Panc1 (cell line): ENCODE data around the gene WWOX. TPM values are rescaled to one million over a fixed set of nuclear protein-coding genes. Genes with fewer than 3 reads are reported as not detected.

Experiments used
- ATAC-seq: fragments of 200-7000 bp; cut with Tn5 transposase; 2 replicates; pipeline ENCODE4 v1.9.1; 2020; ENCODE audit warnings: mild to moderate bottlenecking, moderate library complexity
- BruUV-seq: library from RNA; stranded (reverse); fragments of 400-500 nt; replicated peaks from 2 replicates; lab custom pipeline; 2021; lab: Mats Ljungman, UMichigan
- CTCF ChIA-PET: fragments of 300-600 bp; sonication (Branson Sonifier 250); formaldehyde crosslinking; loops from one replicate; lab custom pipeline; 2022; ENCODE audit warnings: antibody characterized with exemption; lab: Charles Lee
- POLR2A ChIA-PET: fragments of 300-600 bp; sonication (Branson Sonifier 250); formaldehyde crosslinking; loops from one replicate; lab custom pipeline; 2022; ENCODE audit warnings: antibody characterized with exemption; lab: Charles Lee
- DNase-seq: peaks from one replicate; pipeline ENCODE4 v3.0.0-alpha.2; 2010; ENCODE audit warnings: low read depth, low spot score
- H3K27ac ChIP-seq: 2 replicates; pipeline ENCODE4 v1.5.1; 2011; ENCODE audit warnings: mild to moderate bottlenecking, low read length, inconsistent platforms
- H3K27me3 ChIP-seq: fragments of 200-500 bp; sonication (Bioruptor generic); 2 replicates; pipeline ENCODE4 v1.6.0; 2014; ENCODE audit warnings: low read length, inconsistent platforms; ENCODE audit not compliant: control insufficient read depth, insufficient read depth
- H3K36me3 ChIP-seq: fragments of 200-500 bp; sonication (Bioruptor generic); 2 replicates; pipeline ENCODE4 v1.5.1; 2014; ENCODE audit warnings: inconsistent platforms, mild to moderate bottlenecking, low read length, moderate library complexity; ENCODE audit not compliant: control insufficient read depth, insufficient read depth
- H3K4me1 ChIP-seq: 2 replicates; pipeline ENCODE4 v1.5.1; 2011; ENCODE audit warnings: inconsistent platforms, mild to moderate bottlenecking, low read length, moderate library complexity; ENCODE audit not compliant: control insufficient read depth, insufficient read depth
- H3K4me3 ChIP-seq, 2 experiments: 2 replicates each; pipeline ENCODE4 v1.5.1; 2011 to 2012; ENCODE audit warnings: low read depth in 2 of 2, low read length in 2 of 2, mild to moderate bottlenecking in 2 of 2, inconsistent platforms in 1 of 2, moderate library complexity in 1 of 2
- H3K9me3 ChIP-seq: fragments of 200-500 bp; sonication (Bioruptor generic); 2 replicates; pipeline ENCODE4 v1.5.1; 2014; ENCODE audit warnings: low read depth, mild to moderate bottlenecking, inconsistent platforms, low read length, moderate library complexity; ENCODE audit not compliant: control insufficient read depth, insufficient read depth
- CTCF ChIP-seq: fragments of 450-650 bp; IDR thresholded peaks from 2 replicates; pipeline ENCODE4 v1.5.1; 2017; ENCODE audit warnings: mild to moderate bottlenecking
- POLR2AphosphoS5 ChIP-seq: IDR thresholded peaks from 2 replicates; pipeline ENCODE4 v1.6.1; 2012; ENCODE audit warnings: mild to moderate bottlenecking, low read depth, low read length, moderate library complexity
- REST ChIP-seq, 2 experiments: IDR thresholded peaks; 2 replicates each; pipeline ENCODE4 v1.6.1; 2011 to 2012; ENCODE audit warnings: low read depth in 2 of 2, control low read depth in 1 of 2, low read length in 1 of 2, mild to moderate bottlenecking in 1 of 2, moderate library complexity in 1 of 2; ENCODE audit not compliant: insufficient read depth in 1 of 2
- SIN3A ChIP-seq: IDR thresholded peaks from 2 replicates; pipeline ENCODE4 v1.6.1; 2012; ENCODE audit warnings: low read depth, mild to moderate bottlenecking, low read length, moderate library complexity, borderline replicate concordance; ENCODE audit not compliant: insufficient read depth
- TCF7L2 ChIP-seq: IDR thresholded peaks from 2 replicates; pipeline ENCODE4 v1.6.1; 2011; ENCODE audit warnings: mild to moderate bottlenecking, low read depth, low read length, inconsistent platforms
- in situ Hi-C: cut with HindIII; loops from 2 replicates; pipeline ENCODE4 v1.10.0; 2016; ENCODE audit warnings: low sequenced_read_pairs, low pct_unique_long_range_greater_than_20kb
- intact Hi-C: fragments of 100-400 bp; cut with micrococcal nuclease; formaldehyde crosslinking; loops from one replicate; pipeline ENCODE4 v1.10.0; 2022; ENCODE audit not compliant: unreplicated experiment
- total RNA-seq: library from RNA; stranded (reverse); gene quantifications from one replicate; pipeline ENCODE4 v1.2.1, GENCODE V29; 2021; ENCODE audit not compliant: unreplicated experiment

The WWOX gene
- total RNA-seq, 1 experiment from 2014 or later: 12.5 TPM

GRCh38 chr16:78278056-78278450 lies 178.6 kb downstream of the WWOX start:
- H3K4me1 ChIP-seq: no peaks in the 10 kb centered on the region; the same call in 1 of the 2 replicates
- H3K4me3 ChIP-seq: no peak overlapping the region
- H3K27me3 ChIP-seq: no peaks in the 10 kb centered on the region
- DNase-seq: no peak
- H3K36me3 ChIP-seq: no peaks in the 10 kb centered on the region
- no TSS peak for BruUV-seq
- in situ Hi-C loops: no loop called here
- H3K27ac ChIP-seq: no peak overlapping the region
- intact Hi-C loops: no loop called here
- no peak for ATAC-seq
- POLR2A ChIA-PET: no interaction called here
- CTCF ChIA-PET: no interaction called here
- no peaks in the 10 kb centered on the region for H3K9me3 ChIP-seq
- TF ChIP-seq POLR2AphosphoS5: no peak
- TF ChIP-seq SIN3A: no peak
- TF ChIP-seq CTCF: no peak
- no peak for TF ChIP-seq TCF7L2
- TF ChIP-seq REST (IDR thresholded peaks at IDR 0.05; ENCODE audit: insufficient read depth in 1 of 2, low read depth in 2 of 2, low read length in 1 of 2): no peak

- intact Hi-C loops (no loop called here), in situ Hi-C loops (no loop called here)
- ChIA-PET CTCF (no interaction called here), POLR2A (no interaction called here)
- no peaks in the 10 kb centered on the region for H3K36me3 ChIP-seq
- no TSS peak for BruUV-seq
- no peaks in the 10 kb centered on the region for H3K9me3 ChIP-seq
- no peak for TF ChIP-seq REST (IDR thresholded peaks at IDR 0.05; ENCODE audit: insufficient read depth in 1 of 2, low read depth in 2 of 2, low read length in 1 of 2)
- no peak for TF ChIP-seq POLR2AphosphoS5
- no peak for TF ChIP-seq CTCF
- no peak for TF ChIP-seq TCF7L2
- TF ChIP-seq SIN3A: no peak
- H3K4me3 ChIP-seq: no peak overlapping the region
- no peaks in the 10 kb centered on the region for H3K27me3 ChIP-seq
- DNase-seq (no peak), ATAC-seq (no peak)
- no peak overlapping the region for H3K27ac ChIP-seq
- no peaks in the 10 kb centered on the region; the same call in 1 of the 2 replicates for H3K4me1 ChIP-seq
Observed at GRCh38 chr16:78281115-78281514, 181.7 kb downstream of the WWOX start.
